ENCODE results near the gene CAPN11.

The CAPN11 gene

GRCh38 chr6:44157152-44157521, 1.5 kb upstream of the CAPN11 start:
- Histone ChIP-seq H3K9ac (no peak overlapping the region), H3K27me3 (no peaks in the 10 kb centered on the region), H3K9me3 (replicated peaks in 1 of 11) (no peaks in the 10 kb centered on the region), H3K36me3 (peaks cover 0 to 9% (median 0%) of the 10 kb centered on the region in 11 experiments; a peak in 4 of 22 replicates), H4K20me1 (peaks cover 0 to 19% (median 0%) of the 10 kb centered on the region in 11 experiments; a peak in 3 of 22 replicates), H3K4me3 (no peak overlapping the region), H3K4me1 (peaks cover 30 to 60% (median 44%) of the 10 kb centered on the region in 10 experiments), H3K4me2 (peak overlapping the region in 1 of 11 experiments; percentile 38; a peak in 3 of 22 replicates), H3K27ac (no peak overlapping the region)
- no peak for TF ChIP-seq Cebpa-rat (IDR thresholded peaks at IDR 0.05)

GRCh38 chr6:44161997-44162338, 3.3 kb downstream of the CAPN11 start:
- no peaks in the 10 kb centered on the region for H3K36me3 ChIP-seq
- H3K4me1 ChIP-seq: peaks cover 15 to 71% (median 62%) of the 10 kb centered on the region in 10 experiments
- 0 out of 22 replicates have a peak overlapping the region, but pooled peaks of 1 of the 11 experiments have one; percentile 12 for H3K9ac ChIP-seq
- H3K27ac ChIP-seq: peak overlapping the region in 2 of 11 experiments; percentile 2 to 26; a peak in 1 of 22 replicates
- no peak for TF ChIP-seq Cebpa-rat (IDR thresholded peaks at IDR 0.05)
- H3K4me3 ChIP-seq: no peak overlapping the region
- H4K20me1 ChIP-seq: no peaks in the 10 kb centered on the region
- peak overlapping the region in 10 of 11 experiments; percentile 8 to 91 (median 76); a peak in 18 of 22 replicates for H3K4me2 ChIP-seq
- no peaks in the 10 kb centered on the region for H3K9me3 ChIP-seq (replicated peaks in 1 of 11)
- no peaks in the 10 kb centered on the region for H3K27me3 ChIP-seq

GRCh38 chr6:44162876-44163625, 4.4 kb downstream of the CAPN11 start:
- Histone ChIP-seq H3K4me1 (peaks cover 15 to 75% (median 66%) of the 10 kb centered on the region in 10 experiments), H3K4me2 (peak overlapping the region in 9 of 11 experiments; percentile 25 to 91 (median 76); a peak in 16 of 22 replicates), H3K9me3 (replicated peaks in 1 of 11) (no peaks in the 10 kb centered on the region)

GRCh38 chr6:44166116-44166515, 7.5 kb downstream of the CAPN11 start:
- H3K9ac ChIP-seq: peak overlapping the region; percentile 8 to 74 (median 58); a peak in 18 of 22 replicates
- H3K4me3 ChIP-seq: peak overlapping the region in 3 of 10 experiments; percentile 14 to 29 (median 23); a peak in 3 of 20 replicates
- no peak for TF ChIP-seq Cebpa-rat (IDR thresholded peaks at IDR 0.05)
- H4K20me1 ChIP-seq: no peaks in the 10 kb centered on the region
- H3K4me1 ChIP-seq: peaks cover 15 to 77% (median 57%) of the 10 kb centered on the region in 10 experiments
- no peaks in the 10 kb centered on the region for H3K36me3 ChIP-seq
- peaks cover 0 to 5% (median 0%) of the 10 kb centered on the region in 11 experiments; a peak in 2 of 22 replicates for H3K27me3 ChIP-seq
- peak overlapping the region; percentile 57 to 97 (median 85) for H3K4me2 ChIP-seq
- peak overlapping the region in 10 of 11 experiments; percentile 29 to 79 (median 66); a peak in 20 of 22 replicates for H3K27ac ChIP-seq
- H3K9me3 ChIP-seq (replicated peaks in 1 of 11): no peaks in the 10 kb centered on the region

More at GRCh38 chr6:44162876-44163625, 4.4 kb downstream of the CAPN11 start:
- no peaks in the 10 kb centered on the region for H3K36me3 ChIP-seq
- H3K4me3 ChIP-seq: no peak overlapping the region
- H3K27ac ChIP-seq: no peak overlapping the region
- no peak overlapping the region for H3K9ac ChIP-seq
- no peaks in the 10 kb centered on the region for H4K20me1 ChIP-seq
- TF ChIP-seq Cebpa-rat (IDR thresholded peaks at IDR 0.05): no peak
- no peaks in the 10 kb centered on the region for H3K27me3 ChIP-seq

- Histone ChIP-seq H4K20me1 (no peaks in the 10 kb centered on the region), H3K4me3 (peak overlapping the region in 4 of 10 experiments; percentile 14 to 29 (median 23); a peak in 5 of 20 replicates), H3K9me3 (replicated peaks in 1 of 11) (no peaks in the 10 kb centered on the region), H3K4me2 (peak overlapping the region; percentile 57 to 97 (median 85)), H3K9ac (peak overlapping the region; percentile 8 to 74 (median 58); a peak in 18 of 22 replicates), H3K27ac (peak overlapping the region in 10 of 11 experiments; percentile 29 to 79 (median 66); a peak in 20 of 22 replicates), H3K36me3 (no peaks in the 10 kb centered on the region), H3K4me1 (peaks cover 15 to 71% (median 51%) of the 10 kb centered on the region in 10 experiments), H3K27me3 (peaks cover 0 to 7% (median 0%) of the 10 kb centered on the region in 11 experiments; a peak in 2 of 22 replicates)
- TF ChIP-seq Cebpa-rat (IDR thresholded peaks at IDR 0.05): no peak
Measured at GRCh38 chr6:44166591-44167184, 8.1 kb downstream of the CAPN11 start.

- H4K20me1 ChIP-seq: no peaks in the 10 kb centered on the region
- peak overlapping the region in 1 of 11 experiments; percentile 77; a peak in 1 of 22 replicates for H3K27ac ChIP-seq
- H3K4me2 ChIP-seq: peak overlapping the region in 10 of 11 experiments; percentile 57 to 97 (median 85); a peak in 13 of 22 replicates
- peaks cover 0 to 7% (median 0%) of the 10 kb centered on the region in 11 experiments; a peak in 2 of 22 replicates for H3K27me3 ChIP-seq
- no peaks in the 10 kb centered on the region for H3K9me3 ChIP-seq (replicated peaks in 1 of 11)
- peaks cover 21 to 66% (median 47%) of the 10 kb centered on the region in 10 experiments for H3K4me1 ChIP-seq
- no peak overlapping the region for H3K4me3 ChIP-seq
- H3K36me3 ChIP-seq: no peaks in the 10 kb centered on the region
- no peak overlapping the region for H3K9ac ChIP-seq
- TF ChIP-seq Cebpa-rat (IDR thresholded peaks at IDR 0.05): no peak
Measured at GRCh38 chr6:44167567-44167966, 8.9 kb downstream of the CAPN11 start.

- H3K9me3 ChIP-seq (replicated peaks in 1 of 11): no peaks in the 10 kb centered on the region
- H3K4me3 ChIP-seq: no peak overlapping the region
- H3K36me3 ChIP-seq: no peaks in the 10 kb centered on the region
- peaks cover 24 to 57% (median 45%) of the 10 kb centered on the region in 10 experiments for H3K4me1 ChIP-seq
- H3K27ac ChIP-seq: no peak overlapping the region
- no peaks in the 10 kb centered on the region; a peak in 1 of 22 replicates for H4K20me1 ChIP-seq
- H3K4me2 ChIP-seq: no peak overlapping the region
- H3K27me3 ChIP-seq: peaks cover 0 to 7% (median 0%) of the 10 kb centered on the region in 11 experiments; a peak in 2 of 22 replicates
- no peak for TF ChIP-seq Cebpa-rat (IDR thresholded peaks at IDR 0.05)
- H3K9ac ChIP-seq: no peak overlapping the region
Measured at GRCh38 chr6:44169154-44169553, 10.5 kb downstream of the CAPN11 start.

- Histone ChIP-seq H4K20me1 (no peaks in the 10 kb centered on the region; a peak in 1 of 22 replicates), H3K4me3 (no peak overlapping the region), H3K36me3 (no peaks in the 10 kb centered on the region), H3K4me1 (peaks cover 24 to 53% (median 38%) of the 10 kb centered on the region in 10 experiments), H3K27me3 (peaks cover 0 to 7% (median 0%) of the 10 kb centered on the region in 11 experiments; a peak in 2 of 22 replicates), H3K27ac (no peak overlapping the region), H3K9me3 (replicated peaks in 1 of 11) (no peaks in the 10 kb centered on the region), H3K9ac (no peak overlapping the region; a peak in 1 of 22 replicates), H3K4me2 (no peak overlapping the region)
- TF ChIP-seq Cebpa-rat (IDR thresholded peaks at IDR 0.05): no peak
Measured at GRCh38 chr6:44169886-44170570, 11.4 kb downstream of the CAPN11 start.
